ENCODE measurements around the gene PLXNA3. TPM values are rescaled to one million over a fixed set of nuclear protein-coding genes. Genes with fewer than 3 reads are reported as not detected.

Gene PLXNA3
- total RNA-seq, 2 experiments from 2014 or later, result 33.7 to 35.2 TPM

DNA sequence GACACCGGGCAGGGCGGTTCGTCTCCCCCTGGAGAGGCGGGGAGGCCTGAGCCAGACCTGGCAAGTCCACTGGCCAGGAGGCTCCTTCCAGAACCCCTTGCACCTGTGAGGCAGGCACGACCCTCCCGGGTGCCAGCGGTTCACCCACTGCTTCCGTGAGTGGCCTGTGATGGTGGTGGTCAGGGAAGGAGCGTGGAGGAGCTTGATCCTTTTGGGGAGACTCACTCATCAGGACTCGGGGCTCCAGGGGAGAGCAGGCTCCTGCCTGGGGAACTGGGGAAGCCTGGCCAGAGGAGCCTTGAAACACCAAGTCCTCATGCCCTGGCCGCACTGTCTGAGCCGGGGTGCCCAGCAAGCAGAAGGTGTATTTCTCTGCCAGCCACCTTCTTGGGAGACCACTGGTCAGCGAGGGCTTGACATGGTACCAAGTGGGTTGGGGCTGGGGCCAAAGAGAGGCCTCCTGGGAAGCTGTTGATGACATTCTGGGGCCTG lies 13.3 kb upstream of the PLXNA3 start:
- no peak overlapping the region for H3K27ac Mint-ChIP-seq
- no peaks in the 10 kb centered on the region for H3K9me3 Mint-ChIP-seq
- intact Hi-C loops (cut with micrococcal nuclease), result loop anchor here (5.0 kb wide), 1 partner anchor 32 kb away; the partner anchor contains the start of gene LAGE3
- H3K4me3 Mint-ChIP-seq, result peak overlapping the region; percentile 70
- peaks cover 19% of the 10 kb centered on the region for H3K36me3 Mint-ChIP-seq
- ChIA-PET POLR2A (interaction anchor here (1.2 to 1.6 kb wide), 3 partner anchors 16 to 47 kb away, joined by 3 to 5 read pairs (median 4); partner anchors contain the start of genes ATP6AP1, RPL10 and UBL4A), CTCF (no interaction called here)
- H3K4me1 Mint-ChIP-seq (ENCODE audit: low read depth), result peaks cover 18% of the 10 kb centered on the region
- H3K27me3 Mint-ChIP-seq, result no peaks in the 10 kb centered on the region
- DNase-seq, result no peak

DNA sequence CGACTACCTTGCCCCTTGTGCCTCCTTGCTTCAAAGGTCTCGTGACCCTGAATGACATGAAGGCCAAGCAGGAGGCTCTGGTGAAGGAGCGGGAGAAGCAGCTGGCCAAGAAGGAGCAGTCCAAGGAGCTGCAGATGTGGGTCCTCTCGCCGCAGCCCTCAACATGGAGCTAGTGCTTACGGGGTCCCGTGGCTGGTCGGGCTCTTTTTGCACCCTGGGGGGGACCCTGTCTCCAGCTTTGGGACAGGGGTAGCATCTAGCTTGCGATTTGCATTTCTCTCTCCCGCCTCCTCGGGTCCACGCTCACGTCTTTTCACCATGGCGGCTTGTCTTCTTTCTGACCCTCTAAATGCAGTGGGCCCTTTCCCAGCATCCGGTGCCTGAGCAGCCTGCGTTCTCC lies 12.3 kb upstream of the PLXNA3 start:
- H3K4me1 Mint-ChIP-seq (ENCODE audit: low read depth), result peaks cover 13% of the 10 kb centered on the region
- no peak for DNase-seq
- intact Hi-C loops (cut with micrococcal nuclease), result no loop called here
- H3K27me3 Mint-ChIP-seq, result no peaks in the 10 kb centered on the region
- H3K4me3 Mint-ChIP-seq, result no peak overlapping the region
- no peaks in the 10 kb centered on the region for H3K9me3 Mint-ChIP-seq
- H3K36me3 Mint-ChIP-seq, result peaks cover 18% of the 10 kb centered on the region
- H3K27ac Mint-ChIP-seq, result no peak overlapping the region
- POLR2A ChIA-PET, result interaction anchor here (1.2 to 1.6 kb wide), 2 partner anchors 40 to 48 kb away, joined by 3 to 5 read pairs; partner anchors contain the start of genes RPL10 and UBL4A
- CTCF ChIA-PET, result no interaction called here

GRCh38 chrX:154446430-154446829 lies 11.7 kb upstream of the PLXNA3 start:
- Mint-ChIP-seq H3K27ac (no peak overlapping the region), H3K36me3 (peaks cover 15% of the 10 kb centered on the region), H3K27me3 (no peaks in the 10 kb centered on the region), H3K4me3 (no peak overlapping the region), H3K9me3 (no peaks in the 10 kb centered on the region), H3K4me1 (ENCODE audit: low read depth) (peaks cover 13% of the 10 kb centered on the region)
- DNase-seq, result no peak
- ChIA-PET CTCF (no interaction called here), POLR2A (interaction anchor here (1.6 kb wide), 1 partner anchor 39 kb away, joined by 5 read pairs; the partner anchor contains the start of gene UBL4A)
- intact Hi-C loops (cut with micrococcal nuclease), result no loop called here

DNA sequence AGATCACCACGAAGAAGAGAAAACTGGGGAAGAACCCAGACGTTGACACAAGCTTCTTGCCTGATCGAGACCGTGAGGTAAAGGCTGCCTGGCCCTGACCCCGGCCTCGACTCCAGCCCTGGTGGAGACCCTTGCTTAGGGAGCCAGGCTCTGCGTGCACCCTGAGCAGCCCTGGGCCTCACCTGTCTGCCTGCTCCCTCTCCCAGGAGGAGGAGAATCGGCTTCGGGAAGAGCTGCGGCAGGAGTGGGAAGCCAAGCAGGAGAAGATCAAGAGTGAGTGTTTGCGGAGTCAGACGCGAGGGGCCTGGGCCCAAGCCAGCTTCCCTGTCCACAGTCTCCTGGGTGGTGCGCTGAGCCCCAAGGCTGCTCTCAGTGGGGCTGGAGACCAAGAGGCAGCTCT lies 9.6 kb upstream of the PLXNA3 start:
- no peak overlapping the region for H3K4me3 Mint-ChIP-seq
- peaks cover 6% of the 10 kb centered on the region for H3K4me1 Mint-ChIP-seq (ENCODE audit: low read depth)
- intact Hi-C loops (cut with micrococcal nuclease), result no loop called here
- peaks cover 6% of the 10 kb centered on the region for H3K36me3 Mint-ChIP-seq
- POLR2A ChIA-PET, result no interaction called here
- no peaks in the 10 kb centered on the region for H3K27me3 Mint-ChIP-seq
- no peak overlapping the region for H3K27ac Mint-ChIP-seq
- CTCF ChIA-PET, result no interaction called here
- H3K9me3 Mint-ChIP-seq, result no peaks in the 10 kb centered on the region
- DNase-seq, result no peak

DNA sequence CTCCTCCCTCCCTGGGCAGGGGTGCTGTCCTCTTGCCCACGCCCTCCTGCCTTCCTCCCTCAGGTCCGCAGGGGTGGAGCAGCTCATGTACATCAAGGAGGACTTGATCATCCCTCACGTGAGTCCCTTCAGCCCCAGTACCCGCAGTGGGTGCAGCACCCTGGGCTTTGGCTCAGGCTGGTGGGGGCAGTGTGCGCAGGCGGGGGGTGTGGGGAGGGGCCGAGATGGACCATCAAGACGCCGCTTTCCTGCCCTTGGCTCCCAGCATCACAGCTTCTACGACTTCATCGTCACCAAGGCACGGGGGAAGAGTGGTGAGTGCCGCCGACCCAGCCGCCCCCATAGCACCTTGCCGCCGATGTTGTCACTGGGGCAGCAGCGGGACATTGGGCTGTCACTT lies 8.5 kb upstream of the PLXNA3 start:
- Mint-ChIP-seq H3K4me1 (ENCODE audit: low read depth) (peaks cover 6% of the 10 kb centered on the region), H3K36me3 (peaks cover 6% of the 10 kb centered on the region), H3K27ac (no peak overlapping the region), H3K9me3 (peaks cover 1% of the 10 kb centered on the region), H3K4me3 (no peak overlapping the region), H3K27me3 (no peaks in the 10 kb centered on the region)
- CTCF ChIA-PET, result no interaction called here
- intact Hi-C loops (cut with micrococcal nuclease), result no loop called here
- POLR2A ChIA-PET, result no interaction called here
- no peak for DNase-seq

GRCh38 chrX:154450312-154450711 lies 7.8 kb upstream of the PLXNA3 start:
- H3K4me1 Mint-ChIP-seq (ENCODE audit: low read depth), result peaks cover 6% of the 10 kb centered on the region
- CTCF ChIA-PET, result no interaction called here
- no peaks in the 10 kb centered on the region for H3K27me3 Mint-ChIP-seq

DNA sequence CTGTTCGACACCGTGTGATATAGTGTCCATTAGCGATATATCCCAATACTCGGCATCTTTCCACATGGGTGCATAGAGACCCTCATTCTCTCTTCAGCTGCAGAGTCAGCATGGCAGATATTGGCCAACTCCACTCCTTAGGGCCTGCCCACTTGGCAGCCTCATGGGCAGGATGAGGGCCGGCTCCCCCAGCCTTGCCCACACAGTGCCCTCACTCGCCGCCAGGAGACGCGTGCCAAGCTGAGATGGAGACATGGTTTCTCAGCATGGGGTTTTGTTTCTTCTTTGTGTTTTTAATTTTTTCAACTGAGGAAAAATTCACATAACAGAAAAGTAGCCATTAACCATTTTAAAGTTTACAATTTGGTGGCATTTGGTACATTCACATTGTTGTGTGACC lies 5.3 kb upstream of the PLXNA3 start:
- peaks cover 2% of the 10 kb centered on the region for H3K9me3 Mint-ChIP-seq
- H3K4me1 Mint-ChIP-seq (ENCODE audit: low read depth), result peaks cover 5% of the 10 kb centered on the region
- no peak for DNase-seq
- H3K4me3 Mint-ChIP-seq, result no peak overlapping the region
- no peaks in the 10 kb centered on the region for H3K27me3 Mint-ChIP-seq
- POLR2A ChIA-PET, result interaction anchor here (0.8 kb wide), 1 partner anchor 20 kb away, joined by 3 read pairs; no protein-coding TSS in a partner anchor
- no peak overlapping the region for H3K27ac Mint-ChIP-seq
- CTCF ChIA-PET, result no interaction called here
- intact Hi-C loops (cut with micrococcal nuclease), result no loop called here
- H3K36me3 Mint-ChIP-seq, result peaks cover 3% of the 10 kb centered on the region

More at GRCh38 chrX:154450312-154450711, 7.8 kb upstream of the PLXNA3 start:
- intact Hi-C loops (cut with micrococcal nuclease), result no loop called here
- Mint-ChIP-seq H3K9me3 (peaks cover 2% of the 10 kb centered on the region), H3K4me3 (no peak overlapping the region), H3K27ac (no peak overlapping the region), H3K36me3 (peaks cover 6% of the 10 kb centered on the region)
- POLR2A ChIA-PET, result no interaction called here
- no peak for DNase-seq

- peaks cover 7% of the 10 kb centered on the region for H3K4me1 Mint-ChIP-seq (ENCODE audit: low read depth)
- ChIA-PET POLR2A (interaction anchor here (0.8 kb wide), 1 partner anchor 14 kb away, joined by 3 read pairs; the partner anchor contains the start of gene FAM50A), CTCF (interaction anchor here (1.0 kb wide), 1 partner anchor 70 kb away, joined by 4 read pairs; no protein-coding TSS in a partner anchor)
- DNase-seq, result peak; percentile 60
- peaks cover 2% of the 10 kb centered on the region for H3K9me3 Mint-ChIP-seq
- peak overlapping the region; percentile 74 for H3K27ac Mint-ChIP-seq
- H3K36me3 Mint-ChIP-seq, result peaks cover 1% of the 10 kb centered on the region
- peak overlapping the region; percentile 82 for H3K4me3 Mint-ChIP-seq
- H3K27me3 Mint-ChIP-seq, result no peaks in the 10 kb centered on the region
- intact Hi-C loops (cut with micrococcal nuclease), result loop anchor here (2.0 kb wide), 1 partner anchor 21 kb away; the partner anchor contains the start of gene GDI1
Measured at GRCh38 chrX:154457491-154458115, 478 bp upstream of the PLXNA3 start.

- H3K27me3 Mint-ChIP-seq, result no peaks in the 10 kb centered on the region
- DNase-seq, result peak; percentile 34
- intact Hi-C loops (cut with micrococcal nuclease), result no loop called here
- peaks cover 2% of the 10 kb centered on the region for H3K9me3 Mint-ChIP-seq
- H3K4me3 Mint-ChIP-seq, result peak overlapping the region; percentile 76
- H3K36me3 Mint-ChIP-seq, result peaks cover 1% of the 10 kb centered on the region
- CTCF ChIA-PET, result interaction anchor here (0.6 to 0.8 kb wide), 3 partner anchors 61 to 849 kb away, joined by 3 to 4 read pairs (median 3); partner anchors contain the start of gene RPL10
- POLR2A ChIA-PET, result interaction anchor here (1.4 kb wide), 1 partner anchor 32 kb away, joined by 4 read pairs; the partner anchor contains the start of gene SLC10A3
- peak overlapping the region; percentile 33 for H3K27ac Mint-ChIP-seq
- H3K4me1 Mint-ChIP-seq (ENCODE audit: low read depth), result peaks cover 7% of the 10 kb centered on the region
Measured at GRCh38 chrX:154458954-154459778, 1.1 kb downstream of the PLXNA3 start.

- H3K4me1 Mint-ChIP-seq (ENCODE audit: low read depth), result peaks cover 7% of the 10 kb centered on the region
- intact Hi-C loops (cut with micrococcal nuclease), result no loop called here
- ChIA-PET POLR2A (no interaction called here), CTCF (no interaction called here)
- no peak overlapping the region for H3K27ac Mint-ChIP-seq
- H3K36me3 Mint-ChIP-seq, result peaks cover 1% of the 10 kb centered on the region
- DNase-seq, result no peak
- no peak overlapping the region for H3K4me3 Mint-ChIP-seq
- no peaks in the 10 kb centered on the region for H3K9me3 Mint-ChIP-seq
- no peaks in the 10 kb centered on the region for H3K27me3 Mint-ChIP-seq
Measured at GRCh38 chrX:154459832-154460231, 1.8 kb downstream of the PLXNA3 start.

- H3K36me3 Mint-ChIP-seq, result peaks cover 1% of the 10 kb centered on the region
- no peak overlapping the region for H3K4me3 Mint-ChIP-seq
- intact Hi-C loops (cut with micrococcal nuclease), result no loop called here
- H3K4me1 Mint-ChIP-seq (ENCODE audit: low read depth), result peaks cover 7% of the 10 kb centered on the region
- CTCF ChIA-PET, result no interaction called here
- H3K9me3 Mint-ChIP-seq, result no peaks in the 10 kb centered on the region
- POLR2A ChIA-PET, result no interaction called here
- H3K27me3 Mint-ChIP-seq, result no peaks in the 10 kb centered on the region
- no peak overlapping the region for H3K27ac Mint-ChIP-seq
- DNase-seq, result no peak
Measured at GRCh38 chrX:154460326-154460725, 2.2 kb downstream of the PLXNA3 start.

GRCh38 chrX:154462396-154462795 lies 4.3 kb downstream of the PLXNA3 start:
- peaks cover 4% of the 10 kb centered on the region for H3K4me1 Mint-ChIP-seq (ENCODE audit: low read depth)
- no peak for DNase-seq
- no peak overlapping the region for H3K27ac Mint-ChIP-seq
- H3K27me3 Mint-ChIP-seq, result no peaks in the 10 kb centered on the region
- intact Hi-C loops (cut with micrococcal nuclease), result no loop called here
- peaks cover 1% of the 10 kb centered on the region for H3K36me3 Mint-ChIP-seq
- CTCF ChIA-PET, result no interaction called here
- no peaks in the 10 kb centered on the region for H3K9me3 Mint-ChIP-seq
- POLR2A ChIA-PET, result no interaction called here
- no peak overlapping the region for H3K4me3 Mint-ChIP-seq

All from activated CD4-positive, alpha-beta memory T cell treated with anti-CD3 and anti-CD28 coated beads for 36 hours (primary cell).